ENCODE data around the gene KLK12. TPM values are rescaled to one million over a fixed set of nuclear protein-coding genes. Genes with fewer than 3 reads are reported as not detected.
"Not testable (repeated sequence)": the region's sequence is repeated elsewhere in the genome, so short reads cannot be mapped to it uniquely, and the experiment has no call there.

The KLK12 gene
- total and polyA plus RNA-seq, 9 donors, result not detected

GRCh38 chr19:50998061-50998460, 36.7 kb downstream of the KLK12 start:
- Histone ChIP-seq H3K27ac (no peak overlapping the region), H3K4me3 (no peak overlapping the region), H3K4me1 (ENCODE audit: insufficient read depth) (no peaks in the 10 kb centered on the region), H3K36me3 (no peaks in the 10 kb centered on the region), H3K9me3 (no peaks in the 10 kb centered on the region), H3K27me3 (no peaks in the 10 kb centered on the region)
- 46 to 62% (median 53%) methylated on average over 5 of the region's 5 CpGs for WGBS, 3 donors
- no peak for DNase-seq
- TF ChIP-seq POLR2A (IDR thresholded peaks at IDR 0.05), result no peak
- TF ChIP-seq EP300 (IDR thresholded peaks at IDR 0.05), result no peak
- TF ChIP-seq CTCF (IDR thresholded peaks at IDR 0.05), result no peak
- intact Hi-C loops (cut with DNase I), result no loop called here

GRCh38 chr19:50994129-50994528, 40.7 kb downstream of the KLK12 start:
- TF ChIP-seq POLR2A (IDR thresholded peaks at IDR 0.05) (no peak), CTCF (IDR thresholded peaks at IDR 0.05) (no peak), EP300 (IDR thresholded peaks at IDR 0.05) (no peak)
- no peaks in the 10 kb centered on the region for H3K9me3 ChIP-seq
- no peaks in the 10 kb centered on the region for H3K27me3 ChIP-seq
- H3K4me1 ChIP-seq (ENCODE audit: insufficient read depth), result no peaks in the 10 kb centered on the region
- H3K27ac ChIP-seq, result no peak overlapping the region
- DNase-seq, result no peak
- WGBS, 3 donors, result 65 to 80% (median 67%) methylated on average over 2 of the region's 2 CpGs
- intact Hi-C loops (cut with DNase I), result no loop called here
- H3K4me3 ChIP-seq, result no peak overlapping the region
- no peaks in the 10 kb centered on the region for H3K36me3 ChIP-seq

- H3K36me3 ChIP-seq, result no peaks in the 10 kb centered on the region
- 55 to 57% (median 57%) methylated on average over 2 of the region's 2 CpGs for WGBS, 3 donors
- H3K27ac ChIP-seq, result no peak overlapping the region
- no peaks in the 10 kb centered on the region for H3K9me3 ChIP-seq
- no peaks in the 10 kb centered on the region for H3K4me1 ChIP-seq (ENCODE audit: insufficient read depth)
- H3K27me3 ChIP-seq, result no peaks in the 10 kb centered on the region
- TF ChIP-seq CTCF (IDR thresholded peaks at IDR 0.05), result no peak
- no peak for TF ChIP-seq EP300 (IDR thresholded peaks at IDR 0.05)
- no peak for TF ChIP-seq POLR2A (IDR thresholded peaks at IDR 0.05)
- intact Hi-C loops (cut with DNase I), result no loop called here
- no peak for DNase-seq
- no peak overlapping the region for H3K4me3 ChIP-seq
Measured at GRCh38 chr19:50992666-50993035, 42.2 kb downstream of the KLK12 start.

- H3K4me1 ChIP-seq (ENCODE audit: insufficient read depth); H3K27me3 ChIP-seq; H3K4me3 ChIP-seq; H3K9me3 ChIP-seq; H3K36me3 ChIP-seq; DNase-seq; H3K27ac ChIP-seq; intact Hi-C loops (cut with DNase I): not testable (repeated sequence)
- WGBS, 3 donors, result 80 to 84% (median 81%) methylated on average over 14 of the region's 14 CpGs
Measured at GRCh38 chr19:50984416-50984815, 50.4 kb downstream of the KLK12 start.

GRCh38 chr19:50983625-50984292, 51.0 kb downstream of the KLK12 start, which contains the start of gene KLK7:
TSS of gene KLK7 (minus strand) at chr19:50983917. CDS start at chr19:50982399, 1,518 bp downstream.
- H3K27me3 ChIP-seq, result no peaks in the 10 kb centered on the region
- no peaks in the 10 kb centered on the region for H3K36me3 ChIP-seq
- no peak within 1 kb of the TSS for H3K27ac ChIP-seq
- TF ChIP-seq CTCF (IDR thresholded peaks at IDR 0.05) (no peak), POLR2A (IDR thresholded peaks at IDR 0.05) (no peak), EP300 (IDR thresholded peaks at IDR 0.05) (no peak)
- DNase-seq, result no peak
- intact Hi-C loops (cut with DNase I), result no loop called here
- no peaks in the 10 kb centered on the region for H3K9me3 ChIP-seq
- no peak within 1 kb of the TSS for H3K4me3 ChIP-seq
- WGBS, 3 donors, result 8 to 17% (median 10%) methylated on average over 28 of the region's 28 CpGs
- no peaks in the 10 kb centered on the region for H3K4me1 ChIP-seq (ENCODE audit: insufficient read depth)

Measured in ovary (tissue), 9 donors.